HepG2 (cell line): ENCODE measurements around the gene ENSA. TPM values are rescaled to one million over a fixed set of nuclear protein-coding genes. Genes with fewer than 3 reads are reported as not detected.

Source experiments
- ARHGAP35 ChIP-seq: sonication (generic); formaldehyde crosslinking; IDR thresholded peaks from 2 replicates; pipeline ENCODE4 v1.9.0; 2022; ENCODE audit warnings: mild to moderate bottlenecking, inconsistent platforms, moderate library complexity, missing genetic modification reagents, borderline replicate concordance
- CCDC6 ChIP-seq: sonication (generic); formaldehyde crosslinking; IDR thresholded peaks from 2 replicates; pipeline ENCODE4 v1.8.1; 2022; ENCODE audit warnings: mild to moderate bottlenecking, missing genetic modification reagents, moderate library complexity
- CEBPG ChIP-seq: IDR thresholded peaks from 2 replicates; pipeline ENCODE4 v1.6.1; 2016
- DDIT3 ChIP-seq: sonication (generic); formaldehyde crosslinking; IDR thresholded peaks from 2 replicates; pipeline ENCODE4 v1.4.0; 2020; ENCODE audit warnings: mild to moderate bottlenecking, missing genetic modification reagents
- HINFP ChIP-seq: sonication (generic); formaldehyde crosslinking; IDR thresholded peaks from 2 replicates; pipeline ENCODE4 v1.4.0; 2020; ENCODE audit warnings: low read depth, mild to moderate bottlenecking, missing genetic modification reagents
- JUND ChIP-seq: sonication (generic); formaldehyde crosslinking; IDR thresholded peaks from 2 replicates; pipeline ENCODE4 v1.8.0; 2022; ENCODE audit warnings: mild to moderate bottlenecking, missing genetic modification reagents
- KLF16 ChIP-seq, 2 experiments: sonication (generic) in 1 of 2; formaldehyde crosslinking in 1 of 2; IDR thresholded peaks; 2 replicates each; pipeline versions ENCODE4 v1.6.1 to v1.8.0; 2016 to 2023; ENCODE audit warnings: missing genetic modification reagents in 2 of 2, missing compliant biosample characterization in 1 of 2
- KLF6 ChIP-seq: IDR thresholded peaks from 2 replicates; pipeline ENCODE4 v1.8.0; 2016; ENCODE audit warnings: missing biosample characterization, missing genetic modification reagents
- LCORL ChIP-seq, 2 experiments: fragments of 450-650 bp in 1 of 2; sonication (generic) in 1 of 2; formaldehyde crosslinking in 1 of 2; IDR thresholded peaks; 2 replicates each; pipeline versions ENCODE4 v1.5.0 to v1.6.1; 2017 to 2020; ENCODE audit warnings: antibody characterized with exemption in 1 of 2, missing genetic modification reagents in 1 of 2
- MLX ChIP-seq: IDR thresholded peaks from 2 replicates; pipeline ENCODE4 v1.6.1; 2016
- MTA1 ChIP-seq: sonication (generic); formaldehyde crosslinking; IDR thresholded peaks from 2 replicates; pipeline ENCODE4 v1.4.0; 2020; ENCODE audit warnings: missing genetic modification reagents, mild to moderate bottlenecking, borderline replicate concordance
- NPAS2 ChIP-seq: sonication (generic); formaldehyde crosslinking; IDR thresholded peaks from 2 replicates; pipeline ENCODE4 v1.8.0; 2022; ENCODE audit warnings: mild to moderate bottlenecking, missing genetic modification reagents, borderline replicate concordance
- POLR2AphosphoS2 ChIP-seq: IDR thresholded peaks from 2 replicates; pipeline ENCODE4 v1.6.1; 2011; ENCODE audit warnings: low read depth, low read length, improper control_type of control experiment
- SP2 ChIP-seq: sonication (generic); formaldehyde crosslinking; IDR thresholded peaks from 2 replicates; pipeline ENCODE4 v1.5.1; 2020; ENCODE audit warnings: mild to moderate bottlenecking, missing genetic modification reagents
- ZBTB39 ChIP-seq: sonication (generic); formaldehyde crosslinking; IDR thresholded peaks from 2 replicates; pipeline ENCODE4 v1.5.0; 2020; ENCODE audit warnings: missing genetic modification reagents
- ZC3H4 ChIP-seq: sonication (generic); formaldehyde crosslinking; IDR thresholded peaks from 2 replicates; pipeline ENCODE4 v1.4.0; 2020; ENCODE audit warnings: missing genetic modification reagents, borderline replicate concordance
- ZKSCAN8 ChIP-seq: IDR thresholded peaks from 2 replicates; pipeline ENCODE4 v1.6.1; 2016; ENCODE audit warnings: borderline replicate concordance, missing genetic modification reagents, missing compliant biosample characterization
- ZNF24 ChIP-seq: fragments of 450-650 bp; IDR thresholded peaks from 2 replicates; pipeline ENCODE4 v1.6.1; 2017; ENCODE audit warnings: antibody characterized with exemption, mild to moderate bottlenecking
- ZNF354B ChIP-seq: sonication (generic); formaldehyde crosslinking; IDR thresholded peaks from 2 replicates; pipeline ENCODE4 v1.8.0; 2022; ENCODE audit warnings: mild to moderate bottlenecking, missing genetic modification reagents
- ZNF451 ChIP-seq: sonication (generic); formaldehyde crosslinking; IDR thresholded peaks from 2 replicates; pipeline ENCODE4 v1.5.0; 2020; ENCODE audit warnings: mild to moderate bottlenecking, missing genetic modification reagents
- ZNF549 ChIP-seq: sonication (generic); formaldehyde crosslinking; IDR thresholded peaks from 2 replicates; pipeline ENCODE4 v1.5.0; 2020; ENCODE audit warnings: missing genetic modification reagents
- ZNF550 ChIP-seq: sonication (generic); formaldehyde crosslinking; IDR thresholded peaks from 2 replicates; pipeline ENCODE4 v1.4.0; 2020; ENCODE audit warnings: mild to moderate bottlenecking, missing genetic modification reagents, borderline replicate concordance
- ZNF720 ChIP-seq: sonication (generic); formaldehyde crosslinking; IDR thresholded peaks from 2 replicates; pipeline ENCODE4 v1.4.0; 2020; ENCODE audit warnings: missing genetic modification reagents
- ZSCAN22 ChIP-seq: sonication (generic); formaldehyde crosslinking; IDR thresholded peaks from 2 replicates; pipeline ENCODE4 v1.4.0; 2020; ENCODE audit warnings: mild to moderate bottlenecking, missing genetic modification reagents
- polyA plus RNA-seq, 8 experiments: library from polyadenylated mRNA; depleted of rRNA in 3 of 8; stranded (reverse) in 7 of 8; unstranded in 1 of 8; fragments of >200 nt; fragmentation: Illumina TruSeq in 4 of 8; extraction: Trizol in 4 of 8; gene quantifications; 2 replicates each; pipeline versions ENCODE4 v1.2.1 to v1.2.3, GENCODE V29; 2011 to 2016; ENCODE audit warnings: low read depth in 4 of 8, missing spikeins in 1 of 8, mixed read lengths in 1 of 8; ENCODE audit not compliant: insufficient read depth in 1 of 8
- total RNA-seq, 5 experiments: library from RNA; depleted of rRNA; stranded (reverse); fragments of >200 nt; fragmentation: Illumina TruSeq; extraction: Trizol; gene quantifications; 2 replicates each; pipeline ENCODE4 v1.2.3, GENCODE V29; 2016; ENCODE audit warnings: low read depth in 1 of 5
- TF ChIP-seq, protein P1 (sequence below): sonication (generic); formaldehyde crosslinking; IDR thresholded peaks from 2 replicates; pipeline ENCODE4 v1.4.0; 2020; ENCODE audit warnings: missing genetic modification reagents, low read depth, mild to moderate bottlenecking, borderline replicate concordance

The ENSA gene
- total and polyA plus RNA-seq, 2 of the 13 experiments (the other 11 are each of a cell fraction or from before 2014, with no cell fraction given): 54.5 to 111 TPM

GRCh38 chr1:150578272-150579109, 50.9 kb downstream of the ENSA start (continued):
- no peak for TF ChIP-seq LCORL (IDR thresholded peaks at IDR 0.05)
- no peak for TF ChIP-seq LCORL (CRISPR knock-in tag; IDR thresholded peaks at IDR 0.05)
- no peak for TF ChIP-seq ZKSCAN8 (CRISPR knock-in tag)
- no peak for TF ChIP-seq POLR2AphosphoS2
- TF ChIP-seq ZC3H4 (CRISPR knock-in tag): no peak
- no peak for TF ChIP-seq ARHGAP35 (CRISPR knock-in tag)
- no peak for TF ChIP-seq HINFP (CRISPR knock-in tag)
- TF ChIP-seq MTA1 (CRISPR knock-in tag): no peak
- no peak for TF ChIP-seq ZBTB39
- TF ChIP-seq, protein P1, sequence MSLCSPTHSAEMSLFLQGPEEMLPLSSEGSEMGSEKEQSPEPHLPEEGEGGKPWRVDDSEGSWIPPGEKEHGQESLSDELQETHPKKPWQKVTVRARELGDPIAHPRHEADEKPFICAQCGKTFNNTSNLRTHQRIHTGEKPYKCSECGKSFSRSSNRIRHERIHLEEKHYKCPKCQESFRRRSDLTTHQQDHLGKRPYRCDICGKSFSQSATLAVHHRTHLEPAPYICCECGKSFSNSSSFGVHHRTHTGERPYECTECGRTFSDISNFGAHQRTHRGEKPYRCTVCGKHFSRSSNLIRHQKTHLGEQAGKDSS (CRISPR knock-in tag): no peak; the same call in 1 of the 2 replicates
- no peak for TF ChIP-seq DDIT3 (CRISPR knock-in tag)
- TF ChIP-seq ZNF24: no peak
- TF ChIP-seq ZNF549 (CRISPR knock-in tag): no peak
- TF ChIP-seq CEBPG: no peak
- TF ChIP-seq KLF16 (CRISPR knock-in tag; IDR thresholded peaks at IDR 0.05): no peak
- no peak for TF ChIP-seq MLX (CRISPR knock-in tag)
- TF ChIP-seq ZNF550 (CRISPR knock-in tag): 0 out of 2 replicates have a peak, but pooled peaks have one; percentile 22
- no peak for TF ChIP-seq ZSCAN22 (CRISPR knock-in tag)
- TF ChIP-seq SP2: peak; percentile 45
- TF ChIP-seq JUND (CRISPR knock-in tag): peak; percentile 73
- TF ChIP-seq ZNF720 (CRISPR knock-in tag): no peak
- TF ChIP-seq KLF6 (CRISPR knock-in tag): no peak
- TF ChIP-seq ZNF451: no peak; the same call in 1 of the 2 replicates
- no peak for TF ChIP-seq NPAS2 (CRISPR knock-in tag)
- TF ChIP-seq ZNF354B: no peak
- TF ChIP-seq CCDC6 (CRISPR knock-in tag): no peak
